ENCODE measurements around the gene IGSF8. TPM values are rescaled to one million over a fixed set of nuclear protein-coding genes. Genes with fewer than 3 reads are reported as not detected.
A peak's percentile ranks its signal among the peaks of the same experiment; 100 is the strongest.

IGSF8 gene
- total RNA-seq, 2 donors from 2014 or later, result 34.5 to 35.9 TPM

GRCh38 chr1:160086456-160086892, 11.9 kb downstream of the IGSF8 start:
- Mint-ChIP-seq H3K4me3 (no peak overlapping the region), H3K36me3 (ENCODE audit: low read depth) (peaks cover 5% of the 10 kb centered on the region), H3K27ac (no peak overlapping the region), H3K4me1 (peaks cover 2% of the 10 kb centered on the region), H3K27me3 (ENCODE audit: insufficient read depth) (peaks cover 55% of the 10 kb centered on the region), H3K9me3 (no peaks in the 10 kb centered on the region)
- TF ChIP-seq CTCF (conservative IDR thresholded peaks at IDR 0.05), result no peak
- H3K9me3 ChIP-seq (ENCODE audit: control insufficient read depth, low read length), result no peaks in the 10 kb centered on the region
- H3K36me3 ChIP-seq (ENCODE audit: control insufficient read depth, insufficient read depth, low read length), result no peaks in the 10 kb centered on the region
- no peaks in the 10 kb centered on the region for H3K4me1 ChIP-seq (ENCODE audit: control insufficient read depth, insufficient read depth, low read length)
- peaks cover 48% of the 10 kb centered on the region for H3K27me3 ChIP-seq (ENCODE audit: control insufficient read depth, insufficient read depth, low read length, poor library complexity, severe bottlenecking)
- DNase-seq, result no peak
- no peak overlapping the region for H3K9ac ChIP-seq (ENCODE audit: extremely low read depth, low read length, poor library complexity, severe bottlenecking)
- H3K27ac ChIP-seq (ENCODE audit: low read depth, low read length), result no peak overlapping the region
- WGBS, 2 experiments (ENCODE audit: insufficient coverage in 1 of 2, insufficient read length in 1 of 2), result 95 to 98% methylated on average over 3 to 5 of the region's 5 CpGs
- no peak overlapping the region for H3K4me3 ChIP-seq (ENCODE audit: low read length)

- Histone ChIP-seq H3K27ac (ENCODE audit: low read depth, low read length) (no peak overlapping the region), H3K36me3 (ENCODE audit: control insufficient read depth, insufficient read depth, low read length) (no peaks in the 10 kb centered on the region), H3K4me3 (ENCODE audit: low read length) (no peak overlapping the region), H3K9ac (ENCODE audit: extremely low read depth, low read length, poor library complexity, severe bottlenecking) (no peak overlapping the region), H3K4me1 (ENCODE audit: control insufficient read depth, insufficient read depth, low read length) (no peaks in the 10 kb centered on the region), H3K27me3 (ENCODE audit: control insufficient read depth, insufficient read depth, low read length, poor library complexity, severe bottlenecking) (peaks cover 54% of the 10 kb centered on the region), H3K9me3 (ENCODE audit: control insufficient read depth, low read length) (no peaks in the 10 kb centered on the region)
- no peaks in the 10 kb centered on the region for H3K9me3 Mint-ChIP-seq
- peaks cover 5% of the 10 kb centered on the region for H3K36me3 Mint-ChIP-seq (ENCODE audit: low read depth)
- peaks cover 61% of the 10 kb centered on the region for H3K27me3 Mint-ChIP-seq (ENCODE audit: insufficient read depth)
- TF ChIP-seq CTCF (conservative IDR thresholded peaks at IDR 0.05), result peak; percentile 98
- H3K4me1 Mint-ChIP-seq, result peaks cover 2% of the 10 kb centered on the region
- no peak overlapping the region for H3K4me3 Mint-ChIP-seq
- DNase-seq, result peak; percentile 96
- WGBS, 2 experiments (ENCODE audit: insufficient coverage in 1 of 2, insufficient read length in 1 of 2), result 42 to 46% methylated on average over 13 to 19 of the region's 19 CpGs
- no peak overlapping the region for H3K27ac Mint-ChIP-seq
These were observed 12.5 kb downstream of the IGSF8 start for GRCh38 chr1:160085686-160086455.

- Histone ChIP-seq H3K27me3 (ENCODE audit: control insufficient read depth, insufficient read depth, low read length, poor library complexity, severe bottlenecking) (peaks cover 65% of the 10 kb centered on the region), H3K4me1 (ENCODE audit: control insufficient read depth, insufficient read depth, low read length) (no peaks in the 10 kb centered on the region), H3K9me3 (ENCODE audit: control insufficient read depth, low read length) (no peaks in the 10 kb centered on the region), H3K4me3 (ENCODE audit: low read length) (no peak overlapping the region), H3K9ac (ENCODE audit: extremely low read depth, low read length, poor library complexity, severe bottlenecking) (no peak overlapping the region), H3K27ac (ENCODE audit: low read depth, low read length) (no peak overlapping the region), H3K36me3 (ENCODE audit: control insufficient read depth, insufficient read depth, low read length) (no peaks in the 10 kb centered on the region)
- 90 to 94% methylated on average over 24 to 30 of the region's 30 CpGs for WGBS, 2 experiments (ENCODE audit: insufficient coverage in 1 of 2, insufficient read length in 1 of 2)
- Mint-ChIP-seq H3K4me1 (peaks cover 2% of the 10 kb centered on the region), H3K9me3 (no peaks in the 10 kb centered on the region), H3K27ac (no peak overlapping the region), H3K27me3 (ENCODE audit: insufficient read depth) (peaks cover 71% of the 10 kb centered on the region), H3K36me3 (ENCODE audit: low read depth) (peaks cover 1% of the 10 kb centered on the region), H3K4me3 (no peak overlapping the region)
- DNase-seq, result peak; percentile 41
- no peak for TF ChIP-seq CTCF (conservative IDR thresholded peaks at IDR 0.05)
These were observed 13.6 kb downstream of the IGSF8 start for GRCh38 chr1:160084771-160085321.

Measured in endodermal cell (in vitro differentiated cells).